ENCODE measurements around the gene MTUS2. TPM values are rescaled to one million over a fixed set of nuclear protein-coding genes. Genes with fewer than 3 reads are reported as not detected.

MTUS2 gene
- total RNA-seq, 1 donor from 2014 or later = 0.41 TPM

DNA sequence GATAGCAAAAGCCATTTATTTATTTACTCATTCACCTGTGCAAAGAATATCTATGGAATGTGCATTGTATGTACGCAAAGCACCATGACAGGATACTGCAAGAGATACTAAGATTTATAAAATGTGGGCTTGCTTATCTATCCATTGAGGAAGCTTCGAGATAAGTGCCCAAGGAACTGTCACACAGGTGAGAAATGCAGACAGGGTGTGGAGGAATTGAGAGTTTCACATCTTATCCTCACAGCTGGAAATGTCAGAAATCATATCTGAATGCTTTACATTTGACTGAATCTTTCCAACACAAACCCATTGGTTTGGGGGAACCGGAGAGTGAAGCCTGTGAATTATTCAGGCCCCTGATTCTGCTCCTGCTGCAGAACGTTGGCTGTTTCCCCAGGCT is 662.4 kb downstream of the MTUS2 start:
- H3K27ac ChIP-seq = no peak overlapping the region
- ATAC-seq = no peak
- TF ChIP-seq, protein P1, sequence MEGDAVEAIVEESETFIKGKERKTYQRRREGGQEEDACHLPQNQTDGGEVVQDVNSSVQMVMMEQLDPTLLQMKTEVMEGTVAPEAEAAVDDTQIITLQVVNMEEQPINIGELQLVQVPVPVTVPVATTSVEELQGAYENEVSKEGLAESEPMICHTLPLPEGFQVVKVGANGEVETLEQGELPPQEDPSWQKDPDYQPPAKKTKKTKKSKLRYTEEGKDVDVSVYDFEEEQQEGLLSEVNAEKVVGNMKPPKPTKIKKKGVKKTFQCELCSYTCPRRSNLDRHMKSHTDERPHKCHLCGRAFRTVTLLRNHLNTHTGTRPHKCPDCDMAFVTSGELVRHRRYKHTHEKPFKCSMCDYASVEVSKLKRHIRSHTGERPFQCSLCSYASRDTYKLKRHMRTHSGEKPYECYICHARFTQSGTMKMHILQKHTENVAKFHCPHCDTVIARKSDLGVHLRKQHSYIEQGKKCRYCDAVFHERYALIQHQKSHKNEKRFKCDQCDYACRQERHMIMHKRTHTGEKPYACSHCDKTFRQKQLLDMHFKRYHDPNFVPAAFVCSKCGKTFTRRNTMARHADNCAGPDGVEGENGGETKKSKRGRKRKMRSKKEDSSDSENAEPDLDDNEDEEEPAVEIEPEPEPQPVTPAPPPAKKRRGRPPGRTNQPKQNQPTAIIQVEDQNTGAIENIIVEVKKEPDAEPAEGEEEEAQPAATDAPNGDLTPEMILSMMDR (IDR thresholded peaks at IDR 0.05) = no peak
- H3K36me3 ChIP-seq = no peaks in the 10 kb centered on the region
- H3K4me3 ChIP-seq = no peak overlapping the region
- DNase-seq = no peak
- intact Hi-C loops (cut with DNase I) = no loop called here
- peaks cover 4% of the 10 kb centered on the region for H3K27me3 ChIP-seq
- no peaks in the 10 kb centered on the region for H3K9me3 ChIP-seq
- H3K4me1 ChIP-seq = no peaks in the 10 kb centered on the region

DNA sequence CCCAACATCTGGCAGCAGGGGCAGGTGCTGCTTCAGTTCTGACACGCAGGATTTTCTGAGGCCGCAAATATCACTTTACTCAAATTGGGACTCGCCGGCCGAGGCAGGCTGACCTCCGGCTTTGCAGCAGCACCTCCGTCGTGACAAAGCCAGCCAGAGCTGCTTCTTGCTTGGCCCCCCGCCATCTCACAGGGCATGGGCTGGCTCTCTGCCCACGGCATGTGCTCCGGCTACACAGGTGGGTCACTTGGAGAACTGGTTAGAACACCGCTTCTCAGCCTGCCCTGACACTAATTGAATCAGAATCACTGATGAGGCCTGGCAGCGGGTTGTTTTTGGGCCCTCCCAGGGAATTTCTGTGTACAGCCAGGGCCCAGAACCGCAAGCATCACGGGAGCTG is 663.1 kb downstream of the MTUS2 start:
- TF ChIP-seq, protein P1 (IDR thresholded peaks at IDR 0.05) = no peak
- DNase-seq (peak; percentile 78), ATAC-seq (peak; percentile 38)
- Histone ChIP-seq H3K27me3 (no peaks in the 10 kb centered on the region), H3K27ac (no peak overlapping the region), H3K36me3 (no peaks in the 10 kb centered on the region), H3K4me3 (no peak overlapping the region), H3K9me3 (no peaks in the 10 kb centered on the region), H3K4me1 (no peaks in the 10 kb centered on the region)
- intact Hi-C loops (cut with DNase I) = no loop called here

DNA sequence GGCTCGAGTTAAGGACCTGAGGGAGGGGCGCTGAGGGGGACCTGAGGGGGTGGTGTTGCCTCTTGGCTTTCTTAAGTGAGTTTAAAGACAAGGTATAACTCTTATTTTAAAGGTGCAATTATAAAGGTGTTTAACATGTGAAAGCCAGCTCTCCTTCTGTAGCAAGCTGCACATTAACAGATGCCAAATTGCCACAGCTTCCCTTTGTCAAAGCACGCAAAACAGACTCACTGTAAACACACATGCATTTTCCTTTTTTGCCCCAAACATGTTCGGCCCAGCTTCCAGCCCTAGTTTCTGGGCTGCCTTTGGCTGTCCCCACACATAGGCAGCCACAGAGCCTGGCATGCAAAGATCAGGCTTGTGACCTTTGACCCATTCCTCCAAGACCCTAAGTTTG is 663.5 kb downstream of the MTUS2 start:
- Histone ChIP-seq H3K27me3 (no peaks in the 10 kb centered on the region), H3K27ac (no peak overlapping the region), H3K9me3 (no peaks in the 10 kb centered on the region), H3K4me3 (no peak overlapping the region), H3K36me3 (no peaks in the 10 kb centered on the region), H3K4me1 (no peaks in the 10 kb centered on the region)
- no peak for DNase-seq
- intact Hi-C loops (cut with DNase I) = no loop called here
- TF ChIP-seq, protein P1 (IDR thresholded peaks at IDR 0.05) = no peak
- no peak for ATAC-seq

DNA sequence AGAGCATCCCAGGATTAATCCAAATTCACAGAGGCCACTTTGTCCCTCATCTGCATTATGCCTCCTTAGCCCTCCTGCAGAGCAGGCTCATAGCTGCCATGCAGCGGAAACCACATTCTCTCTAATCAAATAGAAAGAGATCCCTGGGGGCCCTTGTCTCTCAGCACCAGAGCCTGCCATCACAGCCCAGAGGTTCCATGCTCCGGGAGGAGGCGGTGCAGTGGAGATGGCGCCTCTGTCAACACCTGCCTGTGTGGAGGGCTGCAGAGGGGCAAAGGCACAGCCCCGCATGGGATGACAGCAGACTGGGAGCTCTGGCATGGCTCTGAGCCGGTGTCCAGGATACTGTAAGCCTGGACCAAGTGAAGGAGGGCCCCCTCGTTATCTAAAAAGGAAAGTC is 664.1 kb downstream of the MTUS2 start:
- TF ChIP-seq, protein P1 (IDR thresholded peaks at IDR 0.05) = no peak
- H3K36me3 ChIP-seq = no peaks in the 10 kb centered on the region
- H3K9me3 ChIP-seq = no peaks in the 10 kb centered on the region
- no peak for ATAC-seq
- no peak for DNase-seq
- no peak overlapping the region for H3K4me3 ChIP-seq
- H3K4me1 ChIP-seq = no peaks in the 10 kb centered on the region
- H3K27me3 ChIP-seq = peaks cover 3% of the 10 kb centered on the region
- H3K27ac ChIP-seq = no peak overlapping the region
- intact Hi-C loops (cut with DNase I) = no loop called here

DNA sequence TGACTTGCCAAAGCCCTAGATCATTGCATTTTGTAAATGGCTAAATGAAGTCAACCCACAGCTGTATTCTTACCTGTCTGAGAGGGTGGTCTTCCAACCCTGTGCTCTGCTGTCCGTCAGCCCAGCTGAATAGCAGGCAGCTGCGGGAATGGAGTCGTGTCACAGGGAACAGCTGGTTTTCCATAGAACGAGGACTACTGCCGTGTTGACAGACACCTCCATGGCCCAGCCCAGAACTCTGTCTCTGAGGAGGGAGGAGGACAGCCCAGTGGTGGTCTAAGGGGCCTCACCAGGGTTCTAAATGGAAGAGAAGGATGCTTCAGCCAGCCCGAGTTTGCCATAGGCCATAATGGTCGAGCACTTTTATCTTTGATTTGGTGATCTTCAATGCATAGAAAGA is 664.7 kb downstream of the MTUS2 start:
- Histone ChIP-seq H3K4me3 (no peak overlapping the region), H3K4me1 (no peaks in the 10 kb centered on the region), H3K9me3 (no peaks in the 10 kb centered on the region), H3K27ac (no peak overlapping the region), H3K36me3 (no peaks in the 10 kb centered on the region), H3K27me3 (peaks cover 8% of the 10 kb centered on the region)
- DNase-seq (no peak), ATAC-seq (no peak)
- TF ChIP-seq, protein P1 (IDR thresholded peaks at IDR 0.05) = no peak
- intact Hi-C loops (cut with DNase I) = no loop called here

DNA sequence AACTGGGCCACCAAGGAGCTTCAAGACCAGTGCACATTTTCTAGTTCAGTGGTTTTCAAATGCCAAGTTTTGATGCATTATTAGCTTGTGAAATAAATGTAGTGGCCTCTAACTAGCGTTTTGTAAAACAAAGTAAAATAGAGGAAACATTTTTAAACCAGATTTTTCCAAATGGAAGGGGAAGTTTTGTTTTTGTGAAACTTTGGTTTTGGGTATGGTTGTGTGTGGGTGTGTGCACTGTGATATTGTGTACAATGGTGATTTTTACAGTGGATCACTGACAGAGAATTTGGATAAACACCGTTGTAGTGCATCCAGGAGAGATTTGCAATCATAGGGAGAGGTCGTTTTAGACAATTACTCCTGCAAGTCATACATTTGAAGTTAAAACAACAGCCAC is 666.4 kb downstream of the MTUS2 start:
- DNase-seq = no peak
- ATAC-seq = no peak
- Histone ChIP-seq H3K36me3 (no peaks in the 10 kb centered on the region), H3K4me3 (no peak overlapping the region), H3K4me1 (no peaks in the 10 kb centered on the region), H3K27ac (no peak overlapping the region), H3K27me3 (peaks cover 8% of the 10 kb centered on the region), H3K9me3 (no peaks in the 10 kb centered on the region)
- TF ChIP-seq, protein P1 (IDR thresholded peaks at IDR 0.05) = no peak
- intact Hi-C loops (cut with DNase I) = no loop called here
